ENCODE data around the gene ABCA1. TPM values are rescaled to one million over a fixed set of nuclear protein-coding genes. Genes with fewer than 3 reads are reported as not detected.
A peak's percentile ranks its signal among the peaks of the same experiment; 100 is the strongest.

Gene ABCA1
- total and polyA plus RNA-seq, 5 donors from 2014 or later: 0.14 to 4.3 (median 0.41) TPM

DNA sequence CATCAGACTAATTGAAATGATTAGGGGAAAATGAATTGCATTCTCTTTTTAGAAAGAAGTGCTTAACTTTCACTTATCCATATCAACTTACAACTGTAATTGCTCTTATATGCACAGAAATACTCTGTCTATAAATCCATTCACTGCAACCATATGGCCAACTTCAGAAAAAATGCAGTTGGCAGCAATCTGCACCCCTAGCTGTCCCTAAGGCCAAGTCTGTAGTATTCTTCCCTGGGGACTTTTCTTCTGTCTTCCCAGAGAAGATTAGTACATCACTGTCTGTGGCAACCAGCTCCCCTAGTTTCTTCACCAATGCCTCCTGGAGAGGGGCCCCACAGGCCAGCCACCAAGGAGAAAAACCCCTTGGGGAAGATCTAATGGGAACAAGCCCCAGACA, 45.4 kb downstream of the ABCA1 start:
- peaks cover 0 to 2% (median 0%) of the 10 kb centered on the region in 4 donors for H3K4me1 Mint-ChIP-seq
- H3K36me3 ChIP-seq (ENCODE audit: control insufficient read depth, insufficient read depth, low read length): no peaks in the 10 kb centered on the region
- H3K4me3 Mint-ChIP-seq: no peak overlapping the region
- peaks cover 0 to 1% (median 0%) of the 10 kb centered on the region in 7 donors for H3K9me3 Mint-ChIP-seq
- peak overlapping the region in 1 of 3 donors; percentile 67 for H3K27ac Mint-ChIP-seq
- H3K27me3 Mint-ChIP-seq: no peaks in the 10 kb centered on the region
- no peaks in the 10 kb centered on the region for H3K9me3 ChIP-seq (ENCODE audit: control insufficient read depth in 2 of 2, low read length in 2 of 2)
- H3K27me3 ChIP-seq (ENCODE audit: control insufficient read depth, insufficient read depth, low read length): no peaks in the 10 kb centered on the region
- ATAC-seq (ENCODE audit: low read depth in 2 of 2): no peak
- no peaks in the 10 kb centered on the region for H3K4me1 ChIP-seq (ENCODE audit: control insufficient read depth, insufficient read depth, low read length, poor library complexity, severe bottlenecking)
- peaks cover 3% of the 10 kb centered on the region for H3K36me3 Mint-ChIP-seq
- H3K27ac ChIP-seq (ENCODE audit: insufficient read depth, low read length, poor library complexity, severe bottlenecking): no peak overlapping the region
- DNase-seq: no peak
- H3K4me3 ChIP-seq (ENCODE audit: low read depth, low read length): no peak overlapping the region

DNA sequence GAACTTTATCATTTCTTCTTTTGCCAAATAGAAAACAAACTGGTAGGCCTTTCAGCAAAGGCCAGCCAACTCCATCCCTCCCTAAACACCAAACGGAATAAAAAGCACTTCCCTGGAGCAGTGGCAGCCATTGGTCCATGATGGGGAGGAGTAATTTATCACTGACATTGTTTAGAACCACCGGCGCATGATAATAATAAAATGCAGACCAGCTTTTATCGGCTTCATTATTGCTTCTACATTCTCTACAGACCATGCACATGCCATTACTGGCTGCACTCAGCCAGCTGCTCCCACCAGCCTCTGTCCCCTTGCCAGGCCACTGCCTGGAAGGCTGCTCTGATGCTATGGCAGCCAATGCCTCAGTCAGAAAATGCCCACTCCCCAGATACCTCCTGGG, 45.9 kb downstream of the ABCA1 start:
- Mint-ChIP-seq H3K27me3 (no peaks in the 10 kb centered on the region), H3K9me3 (peaks cover 0 to 1% (median 0%) of the 10 kb centered on the region in 7 donors), H3K27ac (peak overlapping the region in 1 of 3 donors; percentile 67), H3K4me3 (no peak overlapping the region), H3K36me3 (peaks cover 3% of the 10 kb centered on the region), H3K4me1 (peaks cover 0 to 2% (median 0%) of the 10 kb centered on the region in 4 donors)
- ATAC-seq (ENCODE audit: low read depth in 2 of 2): no peak
- H3K4me1 ChIP-seq (ENCODE audit: control insufficient read depth, insufficient read depth, low read length, poor library complexity, severe bottlenecking): no peaks in the 10 kb centered on the region
- no peaks in the 10 kb centered on the region for H3K36me3 ChIP-seq (ENCODE audit: control insufficient read depth, insufficient read depth, low read length)
- no peak overlapping the region for H3K4me3 ChIP-seq (ENCODE audit: low read depth, low read length)
- no peak for DNase-seq
- H3K9me3 ChIP-seq (ENCODE audit: control insufficient read depth in 2 of 2, low read length in 2 of 2): no peaks in the 10 kb centered on the region
- no peaks in the 10 kb centered on the region for H3K27me3 ChIP-seq (ENCODE audit: control insufficient read depth, insufficient read depth, low read length)
- H3K27ac ChIP-seq (ENCODE audit: insufficient read depth, low read length, poor library complexity, severe bottlenecking): no peak overlapping the region

DNA sequence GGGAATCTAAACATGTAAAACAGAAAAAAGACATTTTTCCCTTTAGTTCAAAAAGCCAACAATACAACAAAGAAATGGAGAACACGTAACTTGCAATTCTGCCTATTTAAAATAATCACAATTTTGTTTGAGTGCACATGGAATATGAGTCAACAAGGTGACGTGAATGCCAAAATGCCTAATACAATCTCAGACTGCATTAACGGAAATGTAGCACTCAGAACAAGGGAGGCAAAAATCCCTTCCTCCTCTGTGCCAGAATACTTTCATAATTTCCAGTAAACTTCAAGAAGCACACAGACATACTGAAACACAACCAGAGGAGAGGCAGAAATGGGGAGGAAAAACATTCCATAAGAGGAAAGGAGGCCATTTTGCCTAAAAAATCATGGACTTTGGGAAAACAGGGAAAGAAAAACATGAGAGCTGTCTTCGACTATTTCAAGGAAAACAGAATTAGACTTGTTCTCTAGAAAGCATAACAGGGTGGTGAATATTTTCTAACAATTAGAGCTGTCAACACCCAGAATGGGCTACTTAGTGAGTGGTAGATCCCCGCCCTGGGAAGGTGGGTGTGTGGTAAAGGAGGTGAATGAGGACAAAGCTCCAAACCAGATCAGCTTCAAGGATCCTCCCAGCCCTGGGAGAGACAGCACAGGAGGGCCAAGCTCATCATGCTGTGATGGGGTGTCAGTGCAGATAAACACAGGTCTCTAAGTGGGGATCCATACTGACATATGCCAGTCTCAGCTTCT, 48.2 kb downstream of the ABCA1 start:
- DNase-seq (no peak), ATAC-seq (ENCODE audit: low read depth in 2 of 2) (no peak)
- no peaks in the 10 kb centered on the region for H3K4me1 ChIP-seq (ENCODE audit: control insufficient read depth, insufficient read depth, low read length, poor library complexity, severe bottlenecking)
- no peak overlapping the region for H3K4me3 Mint-ChIP-seq
- peaks cover 0 to 2% (median 0%) of the 10 kb centered on the region in 4 donors for H3K4me1 Mint-ChIP-seq
- H3K36me3 Mint-ChIP-seq: no peaks in the 10 kb centered on the region
- H3K9me3 ChIP-seq (ENCODE audit: control insufficient read depth in 2 of 2, low read length in 2 of 2): no peaks in the 10 kb centered on the region
- no peaks in the 10 kb centered on the region for H3K27me3 ChIP-seq (ENCODE audit: control insufficient read depth, insufficient read depth, low read length)
- no peaks in the 10 kb centered on the region for H3K27me3 Mint-ChIP-seq
- peaks cover 0 to 1% (median 0%) of the 10 kb centered on the region in 7 donors for H3K9me3 Mint-ChIP-seq
- H3K27ac ChIP-seq (ENCODE audit: insufficient read depth, low read length, poor library complexity, severe bottlenecking): no peak overlapping the region
- H3K36me3 ChIP-seq (ENCODE audit: control insufficient read depth, insufficient read depth, low read length): no peaks in the 10 kb centered on the region
- H3K27ac Mint-ChIP-seq: no peak overlapping the region
- H3K4me3 ChIP-seq (ENCODE audit: low read depth, low read length): no peak overlapping the region

DNA sequence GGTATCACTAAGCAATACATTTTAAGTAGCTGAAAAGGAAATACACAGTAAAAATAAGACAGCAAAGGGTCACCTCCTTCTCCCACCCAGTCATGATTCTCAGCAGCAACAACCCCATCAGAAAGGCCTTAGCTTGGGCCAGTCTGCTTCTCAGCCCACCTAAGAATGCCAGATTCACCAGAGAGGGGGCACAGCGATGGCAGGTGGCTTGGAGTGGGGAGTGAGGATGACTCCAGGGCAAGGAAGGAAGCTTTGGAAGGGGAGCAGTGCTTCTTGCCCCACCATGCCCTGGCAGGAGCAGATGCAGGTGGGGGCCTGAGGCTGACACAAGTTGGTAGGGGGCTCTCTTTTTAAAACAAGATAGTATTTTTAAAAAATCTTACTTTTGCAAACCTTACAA, 51.4 kb downstream of the ABCA1 start:
- no peaks in the 10 kb centered on the region for H3K36me3 ChIP-seq (ENCODE audit: control insufficient read depth, insufficient read depth, low read length)
- DNase-seq: no peak
- H3K27me3 Mint-ChIP-seq: no peaks in the 10 kb centered on the region
- H3K27ac ChIP-seq (ENCODE audit: insufficient read depth, low read length, poor library complexity, severe bottlenecking): no peak overlapping the region
- H3K4me1 Mint-ChIP-seq: peaks cover 0 to 4% (median 0%) of the 10 kb centered on the region in 4 donors
- no peak overlapping the region for H3K27ac Mint-ChIP-seq
- H3K9me3 Mint-ChIP-seq: peaks cover 0 to 1% (median 0%) of the 10 kb centered on the region in 7 donors
- H3K4me3 ChIP-seq (ENCODE audit: low read depth, low read length): no peak overlapping the region
- H3K4me3 Mint-ChIP-seq: no peak overlapping the region
- H3K9me3 ChIP-seq (ENCODE audit: control insufficient read depth in 2 of 2, low read length in 2 of 2): no peaks in the 10 kb centered on the region
- H3K27me3 ChIP-seq (ENCODE audit: control insufficient read depth, insufficient read depth, low read length): no peaks in the 10 kb centered on the region
- H3K4me1 ChIP-seq (ENCODE audit: control insufficient read depth, insufficient read depth, low read length, poor library complexity, severe bottlenecking): no peaks in the 10 kb centered on the region
- ATAC-seq (ENCODE audit: low read depth in 2 of 2): no peak
- H3K36me3 Mint-ChIP-seq: no peaks in the 10 kb centered on the region

DNA sequence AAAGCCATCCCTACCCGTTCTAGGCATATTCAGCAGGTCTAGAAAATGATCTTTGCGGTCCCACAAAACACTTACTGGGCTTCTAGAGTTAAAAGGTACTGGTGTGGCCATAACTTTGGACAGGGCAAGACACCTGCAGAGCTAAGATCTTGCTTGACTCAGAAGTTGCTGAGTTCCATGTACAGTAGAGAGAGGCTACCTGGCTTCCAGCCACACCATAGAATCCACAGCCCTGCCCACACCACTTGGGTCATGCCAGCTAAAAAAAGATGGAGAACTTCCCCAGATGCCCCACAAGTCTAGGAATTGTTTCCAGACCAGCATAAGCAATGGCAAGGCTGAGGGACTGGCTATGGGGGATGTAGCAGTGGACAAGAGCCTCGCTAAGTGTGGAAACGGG, 52.1 kb downstream of the ABCA1 start:
- H3K36me3 Mint-ChIP-seq: no peaks in the 10 kb centered on the region
- H3K4me3 ChIP-seq (ENCODE audit: low read depth, low read length): no peak overlapping the region
- ATAC-seq (ENCODE audit: low read depth in 2 of 2) (no peak), DNase-seq (no peak)
- peaks cover 0 to 2% (median 0%) of the 10 kb centered on the region in 7 donors for H3K9me3 Mint-ChIP-seq
- H3K27me3 ChIP-seq (ENCODE audit: control insufficient read depth, insufficient read depth, low read length): no peaks in the 10 kb centered on the region
- H3K4me3 Mint-ChIP-seq: no peak overlapping the region
- no peaks in the 10 kb centered on the region for H3K4me1 ChIP-seq (ENCODE audit: control insufficient read depth, insufficient read depth, low read length, poor library complexity, severe bottlenecking)
- H3K9me3 ChIP-seq (ENCODE audit: control insufficient read depth in 2 of 2, low read length in 2 of 2): no peaks in the 10 kb centered on the region
- no peaks in the 10 kb centered on the region for H3K27me3 Mint-ChIP-seq
- H3K36me3 ChIP-seq (ENCODE audit: control insufficient read depth, insufficient read depth, low read length): no peaks in the 10 kb centered on the region
- H3K27ac Mint-ChIP-seq: no peak overlapping the region
- H3K4me1 Mint-ChIP-seq: peaks cover 0 to 4% (median 0%) of the 10 kb centered on the region in 4 donors
- H3K27ac ChIP-seq (ENCODE audit: insufficient read depth, low read length, poor library complexity, severe bottlenecking): no peak overlapping the region

DNA sequence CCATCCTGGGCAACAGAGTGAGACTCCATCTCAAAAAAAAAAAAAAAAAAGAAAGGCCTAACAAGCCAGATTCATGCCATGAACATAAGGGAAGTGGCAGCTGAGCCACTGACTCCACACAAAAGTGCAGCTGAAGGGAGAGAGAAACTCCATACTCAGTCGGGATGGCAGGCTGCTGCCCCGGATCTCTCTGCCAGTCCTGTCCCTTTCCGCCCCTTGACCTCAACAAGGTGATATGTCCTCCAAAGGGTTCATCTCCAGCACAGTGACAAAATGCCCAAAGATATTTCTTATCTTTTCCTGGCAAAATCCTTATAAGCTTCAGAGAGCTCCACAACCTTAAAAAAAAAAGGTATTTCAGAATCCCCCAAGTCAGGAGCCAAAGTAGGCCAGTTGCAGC, 52.6 kb downstream of the ABCA1 start:
- H3K27ac Mint-ChIP-seq: no peak overlapping the region
- Histone ChIP-seq H3K9me3 (ENCODE audit: control insufficient read depth in 2 of 2, low read length in 2 of 2) (no peaks in the 10 kb centered on the region), H3K4me1 (ENCODE audit: control insufficient read depth, insufficient read depth, low read length, poor library complexity, severe bottlenecking) (no peaks in the 10 kb centered on the region), H3K27ac (ENCODE audit: insufficient read depth, low read length, poor library complexity, severe bottlenecking) (no peak overlapping the region), H3K36me3 (ENCODE audit: control insufficient read depth, insufficient read depth, low read length) (no peaks in the 10 kb centered on the region), H3K4me3 (ENCODE audit: low read depth, low read length) (no peak overlapping the region), H3K27me3 (ENCODE audit: control insufficient read depth, insufficient read depth, low read length) (no peaks in the 10 kb centered on the region)
- H3K27me3 Mint-ChIP-seq: no peaks in the 10 kb centered on the region
- peaks cover 0 to 4% (median 0%) of the 10 kb centered on the region in 4 donors for H3K4me1 Mint-ChIP-seq
- peaks cover 0 to 2% (median 0%) of the 10 kb centered on the region in 7 donors for H3K9me3 Mint-ChIP-seq
- ATAC-seq (ENCODE audit: low read depth in 2 of 2) (no peak), DNase-seq (no peak)
- no peak overlapping the region for H3K4me3 Mint-ChIP-seq
- no peaks in the 10 kb centered on the region for H3K36me3 Mint-ChIP-seq

DNA sequence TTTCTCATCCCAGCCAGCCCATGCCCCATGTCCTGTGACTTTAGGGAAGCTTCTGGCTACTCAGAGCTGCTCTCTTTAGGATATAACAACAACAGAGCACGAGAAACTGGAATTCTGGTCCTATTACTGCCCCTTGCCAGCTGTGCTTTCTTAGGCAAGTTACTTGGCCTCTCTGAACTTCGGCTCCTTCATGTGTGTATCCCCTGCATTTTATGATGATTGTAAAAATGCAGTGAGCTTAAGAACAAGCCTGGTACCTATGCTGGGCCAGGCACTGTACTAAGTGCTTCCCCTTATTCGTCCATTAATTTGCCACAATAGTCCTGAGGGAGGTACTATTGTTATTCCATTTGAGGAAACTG, 54.5 kb downstream of the ABCA1 start:
- Mint-ChIP-seq H3K27ac (no peak overlapping the region), H3K36me3 (no peaks in the 10 kb centered on the region), H3K4me3 (no peak overlapping the region), H3K4me1 (peaks cover 0 to 4% (median 0%) of the 10 kb centered on the region in 4 donors), H3K27me3 (no peaks in the 10 kb centered on the region), H3K9me3 (peaks cover 0 to 2% (median 0%) of the 10 kb centered on the region in 7 donors)
- Histone ChIP-seq H3K36me3 (ENCODE audit: control insufficient read depth, insufficient read depth, low read length) (no peaks in the 10 kb centered on the region), H3K27ac (ENCODE audit: insufficient read depth, low read length, poor library complexity, severe bottlenecking) (no peak overlapping the region), H3K27me3 (ENCODE audit: control insufficient read depth, insufficient read depth, low read length) (no peaks in the 10 kb centered on the region), H3K9me3 (ENCODE audit: control insufficient read depth in 2 of 2, low read length in 2 of 2) (no peaks in the 10 kb centered on the region), H3K4me1 (ENCODE audit: control insufficient read depth, insufficient read depth, low read length, poor library complexity, severe bottlenecking) (no peaks in the 10 kb centered on the region), H3K4me3 (ENCODE audit: low read depth, low read length) (no peak overlapping the region)
- DNase-seq (no peak), ATAC-seq (ENCODE audit: low read depth in 2 of 2) (no peak)

Measured in CD4-positive, CD25-positive, alpha-beta regulatory T cell (primary cell).